ENCODE results near the gene PDIK1L. TPM values are rescaled to one million over a fixed set of nuclear protein-coding genes. Genes with fewer than 3 reads are reported as not detected.
"Not testable (repeated sequence)": the region's sequence is repeated elsewhere in the genome, so short reads cannot be mapped to it uniquely, and the experiment has no call there.

PDIK1L gene
- total RNA-seq, 1 experiment from 2014 or later: 7.6 TPM

DNA sequence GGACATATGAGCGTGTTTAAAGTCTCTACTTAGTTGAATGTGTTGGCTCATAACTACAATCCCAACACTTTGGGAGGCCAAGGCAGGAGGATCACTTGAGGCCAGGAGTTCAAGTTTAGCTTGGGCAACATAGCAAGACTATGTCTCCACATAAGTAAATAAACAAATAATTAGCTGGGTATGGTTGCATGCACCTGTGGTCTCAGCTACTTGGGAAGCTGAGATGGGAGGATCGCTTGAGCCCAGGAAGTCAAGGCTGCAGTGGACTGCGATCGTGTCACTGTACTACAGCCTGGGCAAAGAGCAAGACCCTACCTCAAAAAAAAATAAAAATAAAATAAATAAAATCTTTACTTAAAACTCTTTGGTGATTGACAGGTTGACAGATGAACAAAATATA, 13.0 kb upstream of the PDIK1L start:
- Histone ChIP-seq H3F3A (ENCODE audit: insufficient read depth, low read depth) (peaks cover 17% of the 10 kb centered on the region; the same call in 1 of the 2 replicates), H2AFZ (no peak overlapping the region), H4K20me1 (ENCODE audit: insufficient read depth) (no peaks in the 10 kb centered on the region), H3K27ac (no peak overlapping the region), H3K79me2 (ENCODE audit: low read depth) (no peaks in the 10 kb centered on the region), H3K27me3 (ENCODE audit: insufficient read depth, low read depth) (no peaks in the 10 kb centered on the region), H3K4me2 (0 out of 2 replicates have a peak overlapping the region, but pooled peaks have one; percentile 44), H3K36me3 (ENCODE audit: low read depth) (no peaks in the 10 kb centered on the region), H3K4me1 (replicated peaks; ENCODE audit: insufficient read depth) (peaks cover 15% of the 10 kb centered on the region), H3K4me3 (no peak overlapping the region), H3K9me3 (ENCODE audit: insufficient read depth, low read depth) (no peaks in the 10 kb centered on the region), H3K9me2 (ENCODE audit: insufficient read depth) (no peaks in the 10 kb centered on the region)
- intact Hi-C loops (cut with micrococcal nuclease; ENCODE audit: unreplicated experiment): no loop called here
- TF ChIP-seq, protein P1, sequence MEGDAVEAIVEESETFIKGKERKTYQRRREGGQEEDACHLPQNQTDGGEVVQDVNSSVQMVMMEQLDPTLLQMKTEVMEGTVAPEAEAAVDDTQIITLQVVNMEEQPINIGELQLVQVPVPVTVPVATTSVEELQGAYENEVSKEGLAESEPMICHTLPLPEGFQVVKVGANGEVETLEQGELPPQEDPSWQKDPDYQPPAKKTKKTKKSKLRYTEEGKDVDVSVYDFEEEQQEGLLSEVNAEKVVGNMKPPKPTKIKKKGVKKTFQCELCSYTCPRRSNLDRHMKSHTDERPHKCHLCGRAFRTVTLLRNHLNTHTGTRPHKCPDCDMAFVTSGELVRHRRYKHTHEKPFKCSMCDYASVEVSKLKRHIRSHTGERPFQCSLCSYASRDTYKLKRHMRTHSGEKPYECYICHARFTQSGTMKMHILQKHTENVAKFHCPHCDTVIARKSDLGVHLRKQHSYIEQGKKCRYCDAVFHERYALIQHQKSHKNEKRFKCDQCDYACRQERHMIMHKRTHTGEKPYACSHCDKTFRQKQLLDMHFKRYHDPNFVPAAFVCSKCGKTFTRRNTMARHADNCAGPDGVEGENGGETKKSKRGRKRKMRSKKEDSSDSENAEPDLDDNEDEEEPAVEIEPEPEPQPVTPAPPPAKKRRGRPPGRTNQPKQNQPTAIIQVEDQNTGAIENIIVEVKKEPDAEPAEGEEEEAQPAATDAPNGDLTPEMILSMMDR (conservative IDR thresholded peaks at IDR 0.05): no peak
- no peak for TF ChIP-seq EZH2 (IDR thresholded peaks at IDR 0.05; ENCODE audit: low read depth)
- no peak for DNase-seq
- POLR2A ChIA-PET (ENCODE audit: unreplicated experiment): interaction anchor here (0.6 kb wide), 1 partner anchor 47 kb away, joined by 4 read pairs; no protein-coding TSS in a partner anchor
- BruUV-seq (replicated peaks): no TSS peak
- CTCF ChIA-PET: no interaction called here

DNA sequence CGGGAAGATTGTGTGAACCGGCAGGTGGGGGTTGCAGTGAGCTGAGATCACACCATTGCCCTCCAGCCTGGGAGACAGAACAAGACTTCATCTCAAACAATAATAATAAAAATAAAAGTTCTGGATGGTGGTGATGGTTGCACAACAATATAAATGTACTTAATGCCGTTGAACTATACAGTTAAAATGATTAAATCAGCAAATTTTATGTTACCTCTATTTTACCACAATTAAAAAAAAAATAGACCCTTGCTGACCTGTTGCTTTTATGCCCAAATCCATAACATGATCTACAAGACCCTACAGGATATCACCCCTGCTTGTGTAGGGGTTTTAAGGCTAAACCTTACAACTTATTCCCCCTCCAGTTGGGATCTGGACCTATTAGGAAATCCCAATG, 11.8 kb upstream of the PDIK1L start:
- Histone ChIP-seq H3K4me1 (replicated peaks; ENCODE audit: insufficient read depth) (peaks cover 15% of the 10 kb centered on the region), H3K79me2 (ENCODE audit: low read depth) (no peaks in the 10 kb centered on the region), H3K9me2 (ENCODE audit: insufficient read depth) (no peaks in the 10 kb centered on the region), H3K4me3 (no peak overlapping the region), H2AFZ (no peak overlapping the region), H3K27me3 (ENCODE audit: insufficient read depth, low read depth) (no peaks in the 10 kb centered on the region), H3K9me3 (ENCODE audit: insufficient read depth, low read depth) (no peaks in the 10 kb centered on the region), H3K27ac (no peak overlapping the region), H4K20me1 (ENCODE audit: insufficient read depth) (no peaks in the 10 kb centered on the region), H3F3A (ENCODE audit: insufficient read depth, low read depth) (peaks cover 17% of the 10 kb centered on the region; the same call in 1 of the 2 replicates), H3K36me3 (ENCODE audit: low read depth) (no peaks in the 10 kb centered on the region), H3K4me2 (no peak overlapping the region)
- DNase-seq: no peak
- no peak for TF ChIP-seq EZH2 (IDR thresholded peaks at IDR 0.05; ENCODE audit: low read depth)
- TF ChIP-seq, protein P1 (conservative IDR thresholded peaks at IDR 0.05): no peak
- CTCF ChIA-PET: no interaction called here
- no TSS peak for BruUV-seq (replicated peaks)
- intact Hi-C loops (cut with micrococcal nuclease; ENCODE audit: unreplicated experiment): no loop called here
- POLR2A ChIA-PET (ENCODE audit: unreplicated experiment): no interaction called here

DNA sequence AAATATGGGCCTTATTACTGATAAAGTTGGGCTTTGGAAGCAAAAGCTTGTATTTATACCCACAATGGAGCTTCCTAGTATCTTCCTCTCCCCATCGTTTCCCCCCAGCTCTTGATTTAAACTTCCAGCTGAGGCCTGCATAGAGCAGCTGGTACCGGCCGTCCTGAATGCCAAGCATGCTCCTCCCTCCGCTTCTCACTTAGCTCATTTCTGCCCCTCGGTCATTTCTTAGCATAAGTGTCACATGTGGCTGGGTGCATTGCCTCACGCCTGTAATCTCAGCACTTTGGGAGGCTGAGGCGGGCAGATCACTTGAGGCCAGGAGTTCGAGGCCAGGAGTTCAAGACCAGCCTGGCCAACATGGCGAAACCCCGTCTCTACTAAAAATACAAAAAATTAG, 11.4 kb upstream of the PDIK1L start:
- H3K4me3 ChIP-seq; POLR2A ChIA-PET (ENCODE audit: unreplicated experiment); DNase-seq; H3K9me3 ChIP-seq (ENCODE audit: insufficient read depth, low read depth); BruUV-seq (replicated peaks); H2AFZ ChIP-seq; H3K27ac ChIP-seq; H3K4me2 ChIP-seq; H3K79me2 ChIP-seq (ENCODE audit: low read depth); H4K20me1 ChIP-seq (ENCODE audit: insufficient read depth); CTCF ChIA-PET; H3K9me2 ChIP-seq (ENCODE audit: insufficient read depth); H3K27me3 ChIP-seq (ENCODE audit: insufficient read depth, low read depth); H3K36me3 ChIP-seq (ENCODE audit: low read depth); intact Hi-C loops (cut with micrococcal nuclease; ENCODE audit: unreplicated experiment): not testable (repeated sequence)
- Histone ChIP-seq H3K4me1 (replicated peaks; ENCODE audit: insufficient read depth) (peaks cover 15% of the 10 kb centered on the region), H3F3A (ENCODE audit: insufficient read depth, low read depth) (peaks cover 17% of the 10 kb centered on the region; the same call in 1 of the 2 replicates)

DNA sequence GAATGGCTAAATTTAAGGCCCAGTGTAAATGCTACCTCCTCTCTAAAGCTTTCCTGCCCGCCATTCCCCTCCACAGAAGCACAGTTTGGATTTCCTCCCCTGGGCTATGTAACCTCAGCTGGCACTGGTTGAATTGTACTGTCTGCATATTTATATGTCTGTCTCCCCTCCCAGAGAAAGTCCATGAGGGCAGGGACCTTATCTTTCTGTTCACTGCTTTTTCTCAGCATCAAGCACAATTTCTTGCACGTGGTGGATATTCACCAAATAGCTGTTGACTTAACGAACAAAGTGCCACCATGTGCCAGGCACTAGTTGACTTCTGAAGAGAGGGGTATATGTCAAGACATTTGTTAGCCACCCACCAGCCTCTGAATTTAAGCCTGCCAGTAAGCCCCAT, 9.5 kb upstream of the PDIK1L start:
- ChIA-PET POLR2A (ENCODE audit: unreplicated experiment) (no interaction called here), CTCF (interaction anchor here (0.6 kb wide), 1 partner anchor 290 kb away, joined by 3 read pairs; no protein-coding TSS in a partner anchor)
- no peaks in the 10 kb centered on the region for H4K20me1 ChIP-seq (ENCODE audit: insufficient read depth)
- no peak overlapping the region for H3K4me3 ChIP-seq
- H3K79me2 ChIP-seq (ENCODE audit: low read depth): no peaks in the 10 kb centered on the region
- H3K4me1 ChIP-seq (replicated peaks; ENCODE audit: insufficient read depth): peaks cover 15% of the 10 kb centered on the region
- no peaks in the 10 kb centered on the region for H3K27me3 ChIP-seq (ENCODE audit: insufficient read depth, low read depth)
- intact Hi-C loops (cut with micrococcal nuclease; ENCODE audit: unreplicated experiment): no loop called here
- no peak overlapping the region for H3K27ac ChIP-seq
- H3K36me3 ChIP-seq (ENCODE audit: low read depth): no peaks in the 10 kb centered on the region
- BruUV-seq (replicated peaks): no TSS peak
- H3K9me3 ChIP-seq (ENCODE audit: insufficient read depth, low read depth): no peaks in the 10 kb centered on the region
- no peak for DNase-seq
- TF ChIP-seq, protein P1 (conservative IDR thresholded peaks at IDR 0.05): no peak
- no peak for TF ChIP-seq EZH2 (IDR thresholded peaks at IDR 0.05; ENCODE audit: low read depth)
- H3K9me2 ChIP-seq (ENCODE audit: insufficient read depth): no peaks in the 10 kb centered on the region
- peaks cover 14% of the 10 kb centered on the region; the same call in 1 of the 2 replicates for H3F3A ChIP-seq (ENCODE audit: insufficient read depth, low read depth)
- no peak overlapping the region for H2AFZ ChIP-seq
- no peak overlapping the region for H3K4me2 ChIP-seq
